ENCODE measurements around the gene TNFRSF21.
A peak's percentile ranks its signal among the peaks of the same experiment; 100 is the strongest.
"Not testable (repeated sequence)": the region's sequence is repeated elsewhere in the genome, so short reads cannot be mapped to it uniquely, and the experiment has no call there.

Gene TNFRSF21, protein sequence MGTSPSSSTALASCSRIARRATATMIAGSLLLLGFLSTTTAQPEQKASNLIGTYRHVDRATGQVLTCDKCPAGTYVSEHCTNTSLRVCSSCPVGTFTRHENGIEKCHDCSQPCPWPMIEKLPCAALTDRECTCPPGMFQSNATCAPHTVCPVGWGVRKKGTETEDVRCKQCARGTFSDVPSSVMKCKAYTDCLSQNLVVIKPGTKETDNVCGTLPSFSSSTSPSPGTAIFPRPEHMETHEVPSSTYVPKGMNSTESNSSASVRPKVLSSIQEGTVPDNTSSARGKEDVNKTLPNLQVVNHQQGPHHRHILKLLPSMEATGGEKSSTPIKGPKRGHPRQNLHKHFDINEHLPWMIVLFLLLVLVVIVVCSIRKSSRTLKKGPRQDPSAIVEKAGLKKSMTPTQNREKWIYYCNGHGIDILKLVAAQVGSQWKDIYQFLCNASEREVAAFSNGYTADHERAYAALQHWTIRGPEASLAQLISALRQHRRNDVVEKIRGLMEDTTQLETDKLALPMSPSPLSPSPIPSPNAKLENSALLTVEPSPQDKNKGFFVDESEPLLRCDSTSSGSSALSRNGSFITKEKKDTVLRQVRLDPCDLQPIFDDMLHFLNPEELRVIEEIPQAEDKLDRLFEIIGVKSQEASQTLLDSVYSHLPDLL

DNA sequence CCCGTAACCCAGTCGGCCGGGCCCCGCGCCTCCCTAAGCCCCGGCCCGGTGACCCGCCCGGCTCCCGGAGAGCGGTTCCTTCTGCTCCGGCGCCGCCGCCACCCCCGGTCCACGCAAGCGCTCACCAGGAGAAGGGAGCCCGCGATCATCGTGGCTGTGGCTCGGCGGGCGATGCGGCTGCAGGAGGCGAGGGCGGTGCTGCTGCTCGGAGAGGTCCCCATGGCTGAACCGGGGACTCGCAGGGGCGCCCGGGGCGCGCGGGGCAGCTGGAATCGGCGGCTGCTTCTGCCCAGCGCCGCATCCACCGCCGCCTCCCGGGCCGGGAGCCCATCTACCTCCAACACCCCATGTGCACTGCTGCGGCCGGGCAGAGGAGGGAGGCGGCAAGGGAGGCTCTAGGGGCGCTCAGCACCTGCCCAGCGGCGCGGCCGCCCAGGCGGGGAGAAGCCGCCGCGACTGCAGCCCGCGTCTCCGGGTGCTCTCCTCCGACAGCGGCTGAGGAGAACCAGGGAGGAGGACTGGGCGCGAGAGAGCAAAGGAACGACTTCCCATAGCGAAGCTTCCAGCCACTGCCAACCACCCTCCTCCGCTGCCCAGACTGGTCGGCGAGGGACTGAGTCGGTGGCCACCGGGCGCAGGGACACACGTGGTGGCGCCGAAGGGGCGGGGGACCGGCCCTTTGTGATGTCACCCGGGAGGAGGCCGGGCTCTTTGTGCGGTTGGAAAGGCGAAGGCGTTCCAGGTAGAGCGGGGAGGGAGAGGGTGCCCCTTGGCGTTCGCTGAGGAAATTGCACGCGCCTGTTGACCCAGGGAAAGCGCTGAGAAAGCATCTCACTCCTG, at the start of gene TNFRSF21:
Gene TNFRSF21, minus strand, starts transcription at position 615 of the 840 bp plus-strand sequence. Its CDS starts 394 bp downstream, at position 221.
- peak; percentile 95 for DNase-seq (ENCODE audit: low spot score)

DNA sequence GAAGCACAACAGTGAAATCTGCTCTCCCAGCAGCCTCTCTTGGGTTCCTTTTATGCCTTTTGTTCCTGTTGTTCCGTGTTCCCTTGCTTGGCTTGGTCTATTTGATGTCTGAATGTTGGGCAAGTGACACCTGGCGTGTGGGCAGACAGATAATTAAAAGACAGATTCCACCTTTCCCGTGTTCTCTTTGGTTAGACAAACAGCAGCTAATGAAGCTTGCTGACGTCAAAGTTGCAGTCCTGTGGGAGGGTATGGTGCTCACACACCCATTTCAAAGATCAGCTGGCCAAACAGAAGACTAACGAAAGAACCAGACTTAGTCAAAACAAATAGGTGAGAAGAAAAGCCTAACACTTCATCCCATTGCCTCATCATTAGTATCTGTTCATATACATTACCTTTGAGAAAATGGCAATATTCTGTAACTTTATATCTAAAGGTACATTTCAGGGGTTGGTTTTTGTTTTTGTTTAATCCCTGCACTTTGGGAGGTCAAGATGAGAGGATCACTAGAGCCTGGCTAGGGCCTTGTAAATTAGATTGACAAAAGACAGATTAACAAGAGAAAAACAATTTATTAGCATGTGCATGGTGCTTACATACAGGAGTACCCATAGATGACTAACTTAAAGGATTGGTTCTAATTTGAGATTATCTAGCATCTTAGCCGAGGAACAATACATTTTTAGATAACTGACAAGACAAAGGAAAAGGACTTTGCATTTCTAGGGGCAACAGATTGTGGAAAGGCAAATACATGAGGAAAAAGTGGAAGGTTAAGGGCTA, 48.9 kb upstream of the TNFRSF21 start:
- no peak for DNase-seq (ENCODE audit: low spot score)

DNA sequence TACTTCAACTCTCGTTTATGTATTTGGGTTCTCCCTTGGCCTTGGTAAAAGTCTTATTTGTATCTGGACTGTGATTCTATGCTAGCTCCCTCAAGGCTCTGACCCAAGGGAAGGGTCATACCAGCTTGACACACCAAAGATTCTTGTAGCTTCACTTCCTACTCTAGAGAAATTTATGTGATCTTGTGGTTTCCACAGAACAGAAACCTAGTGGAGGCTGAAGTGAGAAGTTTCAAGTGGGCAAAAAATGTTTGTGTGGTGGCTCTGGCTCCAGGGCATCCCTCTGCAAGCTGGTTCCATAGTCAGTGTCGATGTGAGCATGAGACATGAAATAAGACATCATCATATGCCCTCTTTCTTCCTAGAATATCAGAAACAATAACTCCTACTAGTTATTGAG, 48.1 kb upstream of the TNFRSF21 start:
- no peak for DNase-seq (ENCODE audit: low spot score)

DNA sequence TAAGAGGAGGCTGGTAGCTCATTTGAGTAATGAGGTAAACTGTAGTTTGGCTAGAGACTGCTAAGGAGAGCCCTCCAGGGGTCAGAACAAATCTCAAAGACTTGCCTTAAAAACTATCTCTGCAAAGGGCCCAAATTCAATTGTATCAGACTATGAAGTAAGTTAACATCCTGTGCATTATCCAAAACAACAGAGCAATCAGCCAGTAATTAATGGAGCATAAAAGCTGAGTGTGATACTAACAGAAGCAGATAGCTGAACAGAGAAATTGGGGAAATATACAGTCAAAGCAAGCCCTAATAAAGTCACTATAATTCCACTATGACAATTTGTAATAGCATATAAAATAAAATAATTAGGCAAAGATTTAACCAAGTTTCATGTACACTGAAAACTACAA, 45.8 kb upstream of the TNFRSF21 start:
- DNase-seq (ENCODE audit: low spot score), result no peak

DNA sequence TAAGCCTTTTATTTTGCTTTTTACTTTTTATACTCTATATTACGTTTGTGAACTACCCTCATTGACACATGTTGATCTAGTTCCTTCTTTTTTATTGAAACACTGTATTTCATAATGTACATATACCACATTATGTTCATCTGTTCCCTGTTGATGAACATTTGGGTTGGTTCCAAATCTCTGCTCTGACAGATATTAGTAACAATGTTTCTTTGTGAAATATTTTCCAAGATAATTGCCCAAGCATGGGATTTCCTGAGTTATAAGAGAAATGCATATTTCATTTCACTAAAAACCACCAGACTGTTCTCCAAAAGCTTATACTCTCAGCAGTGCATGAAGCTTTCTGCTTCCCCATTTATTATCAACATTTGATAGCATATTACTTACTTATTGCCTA, 44.2 kb upstream of the TNFRSF21 start:
- DNase-seq (ENCODE audit: low spot score), result no peak

DNA sequence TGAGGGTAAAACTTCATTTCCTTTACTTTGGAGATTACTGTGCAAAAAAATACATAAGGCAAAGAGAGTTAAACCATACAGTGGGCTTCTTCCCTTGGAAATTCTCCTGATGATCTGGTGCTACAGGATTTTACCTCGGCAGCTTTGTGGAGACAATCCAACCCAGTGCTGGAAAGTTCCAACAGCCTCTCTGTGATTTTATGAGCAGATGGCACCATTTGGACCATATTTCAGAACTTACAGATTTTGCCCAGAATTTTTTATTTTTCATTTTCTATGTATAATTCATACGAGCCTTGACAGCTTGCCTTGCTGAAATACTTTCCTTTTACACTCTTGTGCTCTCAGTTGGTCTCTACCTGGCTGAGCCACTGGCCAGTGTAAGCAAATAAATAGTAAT, 43.3 kb upstream of the TNFRSF21 start:
- DNase-seq (ENCODE audit: low spot score), result no peak

DNA sequence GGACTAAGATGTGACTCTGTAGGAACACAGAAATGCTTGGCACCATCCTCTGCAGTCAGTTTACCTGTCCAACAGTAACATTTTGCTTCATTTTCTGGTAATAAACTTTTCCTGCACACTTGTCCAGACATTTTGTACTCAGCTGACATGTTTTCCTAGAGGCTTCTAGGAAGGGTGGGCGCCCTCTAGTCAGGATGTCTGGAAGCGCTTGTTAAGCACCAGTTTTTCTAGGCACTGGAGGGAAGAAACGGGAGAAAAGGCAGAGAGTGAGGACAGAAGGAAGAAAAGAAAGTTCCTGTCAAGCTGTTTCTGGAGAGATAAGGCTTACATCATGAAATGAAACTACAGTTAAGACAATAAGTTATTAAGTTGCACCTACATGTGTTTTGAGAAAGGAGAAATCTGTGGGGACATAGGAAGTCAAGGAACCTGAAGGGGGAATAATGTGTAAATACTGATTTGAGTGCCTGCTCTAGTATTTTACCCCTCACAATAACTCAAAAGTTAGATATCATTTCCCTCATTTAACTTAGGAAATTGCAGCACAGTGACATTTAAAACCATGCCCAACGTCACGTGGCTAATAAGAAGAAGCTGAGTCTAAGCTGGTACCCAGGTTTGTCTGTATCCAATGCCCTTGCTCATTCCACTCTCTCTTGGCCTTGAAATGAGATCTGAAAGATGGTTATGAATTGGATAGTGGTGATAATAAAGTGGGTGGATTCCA, 42.7 kb upstream of the TNFRSF21 start:
- DNase-seq (ENCODE audit: low spot score), result no peak

DNA sequence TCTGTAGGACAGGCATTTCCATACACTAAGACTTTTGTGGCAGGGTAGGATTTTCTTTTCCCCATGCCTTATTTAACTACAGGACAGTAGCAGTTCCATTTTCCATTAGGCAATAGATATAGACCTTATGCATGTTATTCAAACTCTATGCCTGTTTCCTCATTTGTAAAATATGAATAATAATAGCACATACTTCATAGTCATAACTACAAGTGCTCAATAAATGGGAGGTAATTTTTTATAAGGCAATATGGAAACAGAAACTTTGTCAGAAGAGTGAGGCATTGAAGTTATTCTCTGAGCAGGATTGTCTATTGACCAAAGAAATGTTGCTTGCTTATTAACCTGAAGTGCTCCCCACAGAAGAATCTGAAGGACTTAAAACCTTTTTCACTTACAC, 41.9 kb upstream of the TNFRSF21 start:
- no peak for DNase-seq (ENCODE audit: low spot score)

DNA sequence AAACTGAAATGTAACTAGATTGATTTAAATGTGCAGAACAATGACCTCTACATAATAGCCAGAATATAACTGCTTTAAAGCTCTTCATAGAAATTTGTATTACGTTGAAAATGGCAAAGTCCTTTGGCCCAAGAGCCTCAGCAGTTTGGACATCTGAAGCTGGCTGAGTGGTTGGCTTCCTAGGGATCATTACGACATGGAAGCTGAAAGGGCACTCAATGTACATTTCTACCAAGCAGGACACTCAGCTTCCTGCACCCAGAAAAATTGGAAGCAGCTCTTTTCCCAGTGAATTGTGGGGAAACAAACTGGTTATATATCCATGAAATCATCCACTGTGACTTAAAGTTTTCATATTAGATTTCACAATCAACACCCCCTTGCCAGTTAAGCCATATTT, 40.2 kb upstream of the TNFRSF21 start:
- no peak for DNase-seq (ENCODE audit: low spot score)

DNA sequence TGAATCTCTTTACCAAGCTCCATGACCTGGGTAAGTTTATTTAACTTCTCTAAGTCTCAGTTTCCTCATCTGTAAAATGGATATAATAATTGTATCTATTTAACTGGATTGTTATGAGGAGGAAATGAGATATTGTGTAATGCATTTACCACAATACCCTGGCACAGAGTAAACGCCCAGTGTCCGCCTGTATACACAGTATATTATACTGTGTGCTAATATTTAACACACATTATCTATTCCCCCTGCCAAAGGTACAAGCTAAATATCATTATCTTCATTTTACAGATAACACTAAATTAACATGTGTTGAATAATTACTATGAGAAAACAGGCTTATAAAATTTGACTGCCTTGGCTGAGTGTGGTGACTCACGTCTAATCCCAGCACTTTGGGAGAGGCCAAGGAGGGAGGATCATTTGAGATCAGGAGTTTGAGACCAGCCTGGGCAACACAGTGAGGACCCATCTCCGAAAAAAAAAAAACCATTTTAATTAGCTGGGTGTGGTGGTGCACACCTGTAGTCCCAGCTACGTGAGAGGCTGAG, 38.7 kb upstream of the TNFRSF21 start:
- DNase-seq (ENCODE audit: low spot score), result no peak

DNA sequence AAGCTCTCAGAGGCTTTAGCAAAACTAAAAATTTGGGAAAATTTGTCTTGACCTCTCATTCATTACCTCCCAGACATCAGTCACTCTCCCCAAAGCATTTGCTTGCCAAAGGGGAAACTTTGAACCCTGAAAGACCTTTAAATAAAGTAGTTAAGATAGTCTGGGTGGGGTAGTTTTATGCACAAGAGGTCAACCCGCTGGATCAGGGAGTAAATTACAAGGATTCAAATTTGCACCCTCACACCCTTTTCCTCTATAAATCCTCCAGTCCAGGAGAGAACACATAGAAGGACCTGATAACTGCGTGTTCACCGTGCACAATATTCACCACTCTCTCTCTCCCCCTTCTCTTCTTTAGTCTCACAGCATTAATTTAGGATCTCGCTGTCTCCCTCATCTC, 36.1 kb upstream of the TNFRSF21 start:
- DNase-seq (ENCODE audit: low spot score), result no peak

DNA sequence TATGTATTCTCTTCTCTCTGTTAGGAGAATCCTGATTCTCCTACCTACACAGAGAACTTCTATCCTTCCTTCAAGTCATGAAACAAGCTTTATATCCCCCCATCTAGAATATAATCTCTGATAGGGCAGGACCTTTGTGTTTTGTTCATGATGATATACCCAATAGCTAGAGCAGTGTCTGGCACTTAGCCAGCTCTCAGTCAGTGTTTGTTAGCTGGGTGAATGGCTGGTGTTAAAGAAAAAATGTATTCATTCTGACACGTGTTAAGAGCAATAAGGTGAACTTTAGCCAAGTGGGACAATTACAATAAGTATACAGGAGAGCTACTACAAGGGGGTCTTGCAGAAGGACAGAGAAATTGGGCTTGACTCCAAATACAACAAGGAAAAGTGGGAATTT, 34.3 kb upstream of the TNFRSF21 start:
- no peak for DNase-seq (ENCODE audit: low spot score)

DNA sequence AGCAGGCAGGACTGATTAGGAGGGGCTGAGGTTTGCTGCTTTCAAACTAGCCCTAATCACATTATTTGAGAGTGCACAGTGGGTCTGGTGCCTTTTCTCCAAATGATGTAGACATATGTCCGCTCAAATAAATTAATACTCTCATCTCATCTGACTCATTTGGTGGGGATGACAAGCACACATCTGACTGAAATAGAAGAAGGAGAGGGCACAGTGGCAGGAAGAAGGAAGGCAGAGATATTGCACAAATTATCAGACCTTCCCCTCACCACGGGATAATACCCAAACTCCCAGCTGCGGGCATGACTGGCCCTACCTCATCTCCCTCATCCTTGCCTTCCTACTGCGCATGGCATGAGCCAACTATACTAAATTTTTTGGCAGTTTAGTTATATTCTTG, 33.9 kb upstream of the TNFRSF21 start:
- no peak for DNase-seq (ENCODE audit: low spot score)

DNA sequence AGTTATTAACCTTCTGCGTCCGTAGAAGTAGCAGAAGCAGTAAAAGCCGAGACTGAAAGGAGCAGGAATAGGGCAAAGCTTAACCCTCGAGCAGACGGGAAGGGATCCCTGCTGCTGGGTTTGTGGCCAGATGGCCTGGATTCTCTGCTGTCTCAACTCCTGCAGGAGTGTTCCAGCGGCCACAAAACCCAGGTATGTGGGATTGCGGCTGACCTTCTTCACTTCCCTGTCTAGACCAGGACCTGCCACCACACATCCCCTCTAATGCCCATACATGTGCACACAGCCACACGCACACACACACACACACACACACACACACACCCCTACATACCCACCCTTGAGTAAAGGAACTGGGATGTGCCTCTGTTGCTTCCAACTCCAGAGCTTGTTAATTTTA, 33.1 kb upstream of the TNFRSF21 start:
- no peak for DNase-seq (ENCODE audit: low spot score)

DNA sequence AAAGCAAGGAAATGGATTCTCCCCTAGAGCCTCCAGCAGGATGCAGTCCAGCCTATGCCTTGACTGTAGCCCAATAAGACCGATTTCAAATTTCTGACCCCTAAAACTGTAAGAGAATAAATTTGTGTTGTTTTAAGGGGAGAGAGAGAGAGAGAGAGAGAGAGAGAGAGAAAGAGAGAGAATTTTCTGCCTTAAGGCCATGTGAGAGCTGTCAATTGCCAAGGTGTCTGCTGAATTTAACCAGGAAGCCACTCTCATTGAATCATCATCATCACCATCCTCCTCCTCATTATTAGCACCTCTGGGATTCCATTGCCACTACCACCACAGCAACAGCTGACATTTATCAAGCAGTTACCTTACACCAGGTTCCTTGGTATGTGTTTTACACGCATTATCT, 27.8 kb upstream of the TNFRSF21 start:
- no peak for DNase-seq (ENCODE audit: low spot score)

DNA sequence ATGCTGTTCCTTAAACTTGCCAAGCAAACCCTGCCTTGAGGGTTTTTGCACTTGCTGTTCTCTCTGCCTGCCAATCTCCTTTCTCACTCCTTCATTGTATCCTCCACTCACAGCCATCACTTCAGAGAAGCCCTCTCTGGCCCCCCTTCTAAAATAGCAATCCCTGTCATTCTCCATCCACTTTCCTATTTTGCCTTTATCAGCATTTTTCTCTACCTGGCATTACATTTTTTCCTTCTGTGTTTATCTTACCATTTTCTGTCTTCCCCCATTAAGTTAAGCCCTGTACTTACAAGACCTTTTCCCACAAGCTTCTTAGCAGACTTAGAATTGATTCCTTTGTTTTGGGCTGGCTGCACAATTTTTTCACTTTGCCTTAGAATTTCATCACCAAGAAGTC, 26.6 kb upstream of the TNFRSF21 start:
- DNase-seq (ENCODE audit: low spot score), result no peak

DNA sequence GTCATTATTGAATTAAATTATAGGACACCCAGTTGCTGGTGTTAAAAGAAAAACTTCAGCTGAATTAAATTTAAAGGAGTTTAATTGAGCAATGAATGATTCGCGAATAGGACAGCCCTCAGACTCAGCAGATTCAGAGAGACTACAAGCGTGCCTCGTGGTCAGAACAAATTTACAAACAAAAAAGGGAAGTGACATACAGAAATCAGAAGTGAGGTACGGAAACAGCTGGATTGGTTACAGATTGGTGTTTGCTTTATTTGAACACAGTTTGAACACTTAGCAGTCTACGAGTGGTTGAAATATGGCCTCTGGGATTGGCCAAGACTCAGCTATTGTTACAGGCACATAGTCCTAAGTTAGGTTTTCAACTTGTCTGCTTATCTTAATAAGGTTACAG, 25.8 kb upstream of the TNFRSF21 start:
- DNase-seq (ENCODE audit: low spot score), result no peak

DNA sequence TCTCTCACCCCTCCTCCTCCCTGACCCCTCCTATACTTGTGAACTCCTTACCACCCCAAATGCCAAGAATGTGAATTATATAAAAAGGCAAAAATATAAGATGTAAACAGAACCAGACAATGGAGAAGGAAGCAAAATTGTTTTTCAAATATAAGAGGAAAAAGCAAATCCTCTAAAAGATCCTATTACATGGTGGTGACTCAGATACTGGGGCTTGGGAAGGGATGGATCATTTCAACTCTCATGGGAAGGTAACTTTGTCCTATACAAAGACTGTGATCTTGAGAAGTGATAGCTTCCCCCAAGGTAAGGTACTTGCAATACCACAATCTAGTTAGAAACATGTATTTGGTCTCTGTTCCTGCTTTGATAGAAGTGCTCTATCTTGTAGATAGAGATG, 24.6 kb upstream of the TNFRSF21 start:
- DNase-seq (ENCODE audit: low spot score), result no peak

DNA sequence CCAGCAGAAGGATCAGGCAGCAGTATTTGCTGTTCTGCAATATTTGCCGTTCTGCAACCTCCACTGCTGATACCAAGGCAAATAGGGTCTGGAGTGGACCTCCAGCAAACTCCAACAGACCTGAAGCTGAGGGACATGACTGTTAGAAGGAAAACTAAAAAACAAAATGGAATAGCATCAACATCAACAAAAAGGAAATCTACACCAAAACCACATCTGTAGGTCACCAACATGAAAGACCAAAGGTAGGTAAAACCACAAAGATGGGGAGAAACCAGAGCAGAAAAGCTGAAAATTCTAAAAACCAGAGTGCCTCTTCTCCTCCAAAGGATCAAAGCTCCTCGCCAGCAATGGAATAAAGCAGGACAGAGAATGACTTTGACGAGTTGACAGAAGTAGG, 18.9 kb upstream of the TNFRSF21 start:
- not testable (repeated sequence) for DNase-seq (ENCODE audit: low spot score)

DNA sequence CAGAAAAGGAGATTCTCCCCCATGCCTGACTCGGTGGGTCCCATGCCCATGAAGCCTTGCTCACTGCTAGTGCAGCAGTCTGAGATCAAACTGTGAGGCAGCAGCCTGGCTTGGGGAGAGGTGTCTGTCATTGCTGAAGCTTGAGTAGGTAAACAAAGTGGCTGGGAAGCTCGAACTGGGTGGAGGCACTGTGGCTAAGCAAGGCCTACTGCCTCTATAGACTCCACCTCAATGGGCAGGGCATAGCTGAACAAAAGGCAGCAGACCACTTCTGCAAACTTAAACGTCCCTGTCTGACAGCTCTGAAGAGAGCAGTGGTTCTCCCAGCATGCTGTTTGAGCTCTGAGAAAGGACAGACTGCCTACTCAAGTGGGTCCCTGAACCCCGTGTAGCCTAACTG, 18.4 kb upstream of the TNFRSF21 start:
- not testable (repeated sequence) for DNase-seq (ENCODE audit: low spot score)

DNA sequence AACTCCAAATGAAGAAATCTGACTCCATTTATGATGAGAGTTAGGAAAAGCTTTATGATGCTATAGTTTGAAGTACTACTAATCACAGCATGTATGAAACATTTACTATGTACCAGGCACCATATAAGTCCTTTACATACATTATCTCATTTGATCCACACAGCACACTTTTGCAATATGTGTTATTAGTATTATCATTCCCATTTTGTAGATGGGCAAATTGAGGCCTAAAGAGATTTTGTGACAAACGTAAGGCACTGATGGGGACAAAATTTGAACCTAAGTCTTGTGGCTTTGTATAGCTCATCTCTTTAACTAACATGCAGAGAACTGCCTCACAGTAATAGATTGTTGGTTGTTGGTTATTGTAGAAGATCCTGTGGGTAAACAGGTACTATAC, 14.2 kb upstream of the TNFRSF21 start:
- no peak for DNase-seq (ENCODE audit: low spot score)

Measured in GM03348 (cell line).